OCI-LY1 (cell line): ENCODE results near the gene ATP2B2.

Source experiments
- H2AFZ ChIP-seq: fragments of 200-600 bp; sonication (generic), shearing (Covaris generic); 2 replicates; pipeline ENCODE4 v1.6.0; 2014; ENCODE audit warnings: antibody characterized with exemption, mild to moderate bottlenecking, low read length
- H3F3A ChIP-seq: fragments of 200-600 bp; sonication (generic), shearing (Covaris generic); 2 replicates; pipeline ENCODE4 v1.6.0; 2014; ENCODE audit warnings: mild to moderate bottlenecking, antibody characterized with exemption, low read length, moderate library complexity; ENCODE audit not compliant: insufficient read depth
- H3K27ac ChIP-seq: fragments of 200-600 bp; sonication (generic); 2 replicates; pipeline ENCODE4 v1.5.1; 2014; ENCODE audit warnings: low read length, mixed run types, mild to moderate bottlenecking, low read depth; ENCODE audit not compliant: poor library complexity, severe bottlenecking
- H3K27me3 ChIP-seq: fragments of 200-600 bp; sonication (generic); 2 replicates; pipeline ENCODE4 v1.6.0; 2014; ENCODE audit warnings: antibody characterized with exemption, mild to moderate bottlenecking, low read length, moderate library complexity; ENCODE audit not compliant: insufficient read depth
- H3K36me3 ChIP-seq: fragments of 200-600 bp; sonication (generic); 2 replicates; pipeline ENCODE4 v1.6.1; 2014; ENCODE audit warnings: mild to moderate bottlenecking, antibody characterized with exemption, low read length, moderate library complexity, mixed read lengths; ENCODE audit not compliant: insufficient read depth
- H3K4me1 ChIP-seq: fragments of 200-600 bp; sonication (generic); 2 replicates; pipeline ENCODE4 v1.5.1; 2014; ENCODE audit warnings: mild to moderate bottlenecking, low read length, moderate library complexity; ENCODE audit not compliant: insufficient read depth, severe bottlenecking
- H3K4me2 ChIP-seq: fragments of 200-600 bp; sonication (generic), shearing (Covaris generic); 2 replicates; pipeline ENCODE4 v1.6.1; 2014; ENCODE audit warnings: low read length
- H3K4me3 ChIP-seq: fragments of 200-600 bp; sonication (generic); 2 replicates; pipeline ENCODE4 v1.5.1; 2014; ENCODE audit warnings: low read length, low read depth, mild to moderate bottlenecking, mixed read lengths; ENCODE audit not compliant: poor library complexity, severe bottlenecking
- H3K79me2 ChIP-seq: fragments of 200-600 bp; shearing (Covaris generic); 2 replicates; pipeline ENCODE4 v1.6.1; 2016; ENCODE audit warnings: mixed run types, low read length, mixed read lengths; ENCODE audit not compliant: insufficient read depth
- H3K9ac ChIP-seq: fragments of 200-600 bp; sonication (generic), shearing (Covaris generic); 2 replicates; pipeline ENCODE4 v1.6.1; 2014; ENCODE audit warnings: mild to moderate bottlenecking, low read length, mixed read lengths
- H3K9me2 ChIP-seq: fragments of 200-600 bp; sonication (generic), shearing (Covaris generic); 2 replicates; pipeline ENCODE4 v1.6.1; 2014; ENCODE audit warnings: low read depth, mild to moderate bottlenecking, low read length, mixed read lengths
- H3K9me3 ChIP-seq: fragments of 200-600 bp; shearing (Covaris generic); 2 replicates; pipeline ENCODE4 v1.6.1; 2014; ENCODE audit warnings: low read length, mixed read lengths
- H4K20me1 ChIP-seq: fragments of 200-600 bp; sonication (generic), shearing (Covaris generic); 2 replicates; pipeline ENCODE4 v1.6.0; 2016; ENCODE audit warnings: mild to moderate bottlenecking, low read length; ENCODE audit not compliant: insufficient read depth
- EZH2 ChIP-seq: fragments of 200-600 bp; sonication (generic), shearing (Covaris generic); IDR thresholded peaks from 2 replicates; pipeline ENCODE4 v1.8.0; 2017; ENCODE audit warnings: borderline replicate concordance, mixed run types, mild to moderate bottlenecking, antibody characterized with exemption, low read length, moderate library complexity, mixed read lengths
- TF ChIP-seq, protein P1 (sequence below): fragments of 200-600 bp; sonication (generic), shearing (Covaris generic); IDR thresholded peaks from 2 replicates; pipeline ENCODE4 v1.5.1; 2017; ENCODE audit warnings: mild to moderate bottlenecking, antibody characterized with exemption, low read length, moderate library complexity, mixed read lengths

Gene ATP2B2

GRCh38 chr3:10505050-10505790 lies at the start of gene ATP2B2:
Gene ATP2B2, minus strand, starts transcription at chr3:10505586. Its CDS starts 56,043 bp downstream, at chr3:10449543.
- Histone ChIP-seq H2AFZ (no peak within 1 kb of the TSS), H3K27me3 (no peaks in the 10 kb centered on the region), H3K9me3 (no peaks in the 10 kb centered on the region), H3K9ac (no peak within 1 kb of the TSS), H3K27ac (no peak within 1 kb of the TSS), H3K4me2 (no peak within 1 kb of the TSS), H3K9me2 (no peaks in the 10 kb centered on the region), H4K20me1 (no peaks in the 10 kb centered on the region), H3K79me2 (no peaks in the 10 kb centered on the region), H3K4me3 (no peak within 1 kb of the TSS), H3K36me3 (no peaks in the 10 kb centered on the region), H3F3A (no peaks in the 10 kb centered on the region), H3K4me1 (no peaks in the 10 kb centered on the region)
- no peak for TF ChIP-seq EZH2
- TF ChIP-seq, protein P1, sequence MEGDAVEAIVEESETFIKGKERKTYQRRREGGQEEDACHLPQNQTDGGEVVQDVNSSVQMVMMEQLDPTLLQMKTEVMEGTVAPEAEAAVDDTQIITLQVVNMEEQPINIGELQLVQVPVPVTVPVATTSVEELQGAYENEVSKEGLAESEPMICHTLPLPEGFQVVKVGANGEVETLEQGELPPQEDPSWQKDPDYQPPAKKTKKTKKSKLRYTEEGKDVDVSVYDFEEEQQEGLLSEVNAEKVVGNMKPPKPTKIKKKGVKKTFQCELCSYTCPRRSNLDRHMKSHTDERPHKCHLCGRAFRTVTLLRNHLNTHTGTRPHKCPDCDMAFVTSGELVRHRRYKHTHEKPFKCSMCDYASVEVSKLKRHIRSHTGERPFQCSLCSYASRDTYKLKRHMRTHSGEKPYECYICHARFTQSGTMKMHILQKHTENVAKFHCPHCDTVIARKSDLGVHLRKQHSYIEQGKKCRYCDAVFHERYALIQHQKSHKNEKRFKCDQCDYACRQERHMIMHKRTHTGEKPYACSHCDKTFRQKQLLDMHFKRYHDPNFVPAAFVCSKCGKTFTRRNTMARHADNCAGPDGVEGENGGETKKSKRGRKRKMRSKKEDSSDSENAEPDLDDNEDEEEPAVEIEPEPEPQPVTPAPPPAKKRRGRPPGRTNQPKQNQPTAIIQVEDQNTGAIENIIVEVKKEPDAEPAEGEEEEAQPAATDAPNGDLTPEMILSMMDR = no peak

DNA sequence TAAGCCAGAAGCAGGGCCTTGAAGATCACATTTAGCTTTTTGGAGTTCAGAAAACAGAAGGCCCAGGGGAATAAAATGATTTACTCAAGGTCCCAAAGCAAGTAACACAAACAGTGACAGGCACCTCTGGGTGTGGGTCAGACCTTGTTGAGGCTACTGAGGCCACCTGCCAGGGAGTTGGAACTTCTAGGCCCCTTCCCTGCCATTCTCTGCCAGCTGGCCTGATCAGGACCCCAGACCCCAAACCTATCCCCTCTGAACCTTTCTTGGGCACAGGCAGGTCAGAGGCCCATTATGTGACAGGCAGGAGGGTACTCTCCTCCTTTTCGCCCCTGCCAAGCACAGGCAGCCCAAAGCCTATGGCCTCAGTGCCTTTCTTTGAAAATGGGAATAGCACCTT lies 49.4 kb upstream of the ATP2B2 start:
- H3F3A ChIP-seq = no peaks in the 10 kb centered on the region
- no peaks in the 10 kb centered on the region for H3K9me2 ChIP-seq
- H3K9me3 ChIP-seq = no peaks in the 10 kb centered on the region
- TF ChIP-seq, protein P1 = no peak
- TF ChIP-seq EZH2 = no peak
- H4K20me1 ChIP-seq = no peaks in the 10 kb centered on the region
- H3K4me1 ChIP-seq = no peaks in the 10 kb centered on the region
- H3K4me2 ChIP-seq = no peak overlapping the region
- no peak overlapping the region for H2AFZ ChIP-seq
- H3K27ac ChIP-seq = no peak overlapping the region
- no peaks in the 10 kb centered on the region for H3K36me3 ChIP-seq
- H3K79me2 ChIP-seq = no peaks in the 10 kb centered on the region
- no peak overlapping the region for H3K9ac ChIP-seq
- H3K27me3 ChIP-seq = 0 out of 2 replicates have a peak, but pooled peaks cover 5% of the 10 kb centered on the region
- no peak overlapping the region for H3K4me3 ChIP-seq

DNA sequence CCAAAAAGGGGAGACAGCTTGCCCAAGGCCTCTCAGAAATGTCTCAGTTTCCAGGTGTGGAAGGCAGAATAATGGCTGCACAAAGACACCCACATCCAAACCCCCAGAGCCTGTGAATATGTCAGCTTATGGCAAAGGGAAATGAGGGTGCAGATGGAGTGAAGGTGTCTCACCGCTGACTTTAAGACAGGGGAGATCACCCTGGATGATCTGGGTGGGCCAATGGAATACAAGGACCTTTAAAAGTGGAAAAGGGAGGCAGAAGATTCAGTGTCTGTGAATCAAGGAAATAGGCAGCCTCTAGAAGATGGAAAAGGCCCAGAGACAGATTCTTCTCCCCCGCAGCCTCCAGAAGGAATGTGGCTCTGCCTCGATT lies 48.8 kb upstream of the ATP2B2 start:
- Histone ChIP-seq H2AFZ (no peak overlapping the region), H3K9me2 (no peaks in the 10 kb centered on the region), H3K36me3 (no peaks in the 10 kb centered on the region), H4K20me1 (no peaks in the 10 kb centered on the region), H3K27me3 (0 out of 2 replicates have a peak, but pooled peaks cover 5% of the 10 kb centered on the region), H3K79me2 (no peaks in the 10 kb centered on the region), H3K9me3 (no peaks in the 10 kb centered on the region), H3K27ac (no peak overlapping the region), H3K4me3 (no peak overlapping the region), H3K4me2 (no peak overlapping the region), H3K4me1 (no peaks in the 10 kb centered on the region), H3K9ac (no peak overlapping the region), H3F3A (no peaks in the 10 kb centered on the region)
- TF ChIP-seq, protein P1 = no peak
- TF ChIP-seq EZH2 = no peak
